Liver (tissue), 3 donors: Measurements from ENCODE around the gene CACNA1F.

Experiments used
- ATF3 ChIP-seq: IDR thresholded peaks from 2 replicates; pipeline ENCODE4 v1.6.1; 2016; ENCODE audit warnings: antibody characterized with exemption
- EGR1 ChIP-seq, 2 donors: IDR thresholded peaks; 2 replicates each; pipeline ENCODE4 v1.6.1; 2016 to 2018; ENCODE audit warnings: antibody characterized with exemption in 2 of 2, low read depth in 2 of 2
- FOXA1 ChIP-seq: IDR thresholded peaks from 2 replicates; pipeline ENCODE4 v1.6.1; 2016; ENCODE audit warnings: antibody characterized with exemption
- GABPA ChIP-seq, 2 donors: IDR thresholded peaks in 1 of 2; conservative IDR thresholded peaks in 1 of 2; 2 replicates each; pipeline ENCODE4 v1.6.1; 2016; ENCODE audit warnings: antibody characterized with exemption in 2 of 2, mild to moderate bottlenecking in 1 of 2, moderate library complexity in 1 of 2
- JUND ChIP-seq, 2 donors: IDR thresholded peaks; 2 replicates each; pipeline ENCODE4 v1.6.1; 2016; ENCODE audit warnings: antibody characterized with exemption in 2 of 2
- RAD21 ChIP-seq, 2 donors: IDR thresholded peaks; 2 replicates each; pipeline ENCODE4 v1.6.1; 2016; ENCODE audit warnings: antibody characterized with exemption in 2 of 2, mild to moderate bottlenecking in 2 of 2
- REST ChIP-seq: IDR thresholded peaks from 2 replicates; pipeline ENCODE4 v1.6.1; 2016; ENCODE audit warnings: antibody characterized with exemption, mild to moderate bottlenecking
- RXRA ChIP-seq, 2 donors: IDR thresholded peaks; 2 replicates each; pipeline ENCODE4 v1.6.1; 2017 to 2018; ENCODE audit warnings: antibody characterized with exemption in 2 of 2, mild to moderate bottlenecking in 1 of 2
- TAF1 ChIP-seq: conservative IDR thresholded peaks from 2 replicates; pipeline ENCODE4 v1.6.1; 2016; ENCODE audit warnings: antibody characterized with exemption, mild to moderate bottlenecking
- YY1 ChIP-seq: IDR thresholded peaks from 2 replicates; pipeline ENCODE4 v1.6.1; 2016; ENCODE audit warnings: antibody characterized with exemption, mild to moderate bottlenecking
- TF ChIP-seq, protein P1 (sequence below): fragments of 150-350 bp; IDR thresholded peaks from 2 replicates; pipeline ENCODE4 v1.5.1; 2017; ENCODE audit warnings: improper control_type of control experiment, low read depth, low read length; ENCODE audit not compliant: missing input control
- TF ChIP-seq, protein P2 (sequence below): IDR thresholded peaks from 2 replicates; pipeline ENCODE4 v1.6.1; 2016; ENCODE audit warnings: antibody characterized with exemption
- TF ChIP-seq, protein P3 (sequence below): IDR thresholded peaks from 2 replicates; pipeline ENCODE4 v1.6.1; 2016; ENCODE audit warnings: antibody characterized with exemption
- donor health status: healthy.
- donor health status: healthy.

- TF ChIP-seq, protein P1, sequence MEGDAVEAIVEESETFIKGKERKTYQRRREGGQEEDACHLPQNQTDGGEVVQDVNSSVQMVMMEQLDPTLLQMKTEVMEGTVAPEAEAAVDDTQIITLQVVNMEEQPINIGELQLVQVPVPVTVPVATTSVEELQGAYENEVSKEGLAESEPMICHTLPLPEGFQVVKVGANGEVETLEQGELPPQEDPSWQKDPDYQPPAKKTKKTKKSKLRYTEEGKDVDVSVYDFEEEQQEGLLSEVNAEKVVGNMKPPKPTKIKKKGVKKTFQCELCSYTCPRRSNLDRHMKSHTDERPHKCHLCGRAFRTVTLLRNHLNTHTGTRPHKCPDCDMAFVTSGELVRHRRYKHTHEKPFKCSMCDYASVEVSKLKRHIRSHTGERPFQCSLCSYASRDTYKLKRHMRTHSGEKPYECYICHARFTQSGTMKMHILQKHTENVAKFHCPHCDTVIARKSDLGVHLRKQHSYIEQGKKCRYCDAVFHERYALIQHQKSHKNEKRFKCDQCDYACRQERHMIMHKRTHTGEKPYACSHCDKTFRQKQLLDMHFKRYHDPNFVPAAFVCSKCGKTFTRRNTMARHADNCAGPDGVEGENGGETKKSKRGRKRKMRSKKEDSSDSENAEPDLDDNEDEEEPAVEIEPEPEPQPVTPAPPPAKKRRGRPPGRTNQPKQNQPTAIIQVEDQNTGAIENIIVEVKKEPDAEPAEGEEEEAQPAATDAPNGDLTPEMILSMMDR: no peak
- TF ChIP-seq RAD21 (IDR thresholded peaks at IDR 0.05) (no peak), JUND (IDR thresholded peaks at IDR 0.05) (no peak), YY1 (no peak), EGR1 (IDR thresholded peaks at IDR 0.05; ENCODE audit: low read depth in 2 of 2) (no peak), GABPA (IDR thresholded peaks at IDR 0.05 in 1 of 2, conservative IDR thresholded peaks at IDR 0.05 in 1 of 2) (no peak), REST (no peak), TAF1 (no peak), FOXA1 (no peak), ATF3 (no peak), RXRA (IDR thresholded peaks at IDR 0.05) (no peak)
- TF ChIP-seq, protein P2, sequence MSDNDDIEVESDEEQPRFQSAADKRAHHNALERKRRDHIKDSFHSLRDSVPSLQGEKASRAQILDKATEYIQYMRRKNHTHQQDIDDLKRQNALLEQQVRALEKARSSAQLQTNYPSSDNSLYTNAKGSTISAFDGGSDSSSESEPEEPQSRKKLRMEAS: no peak
- TF ChIP-seq, protein P3, sequence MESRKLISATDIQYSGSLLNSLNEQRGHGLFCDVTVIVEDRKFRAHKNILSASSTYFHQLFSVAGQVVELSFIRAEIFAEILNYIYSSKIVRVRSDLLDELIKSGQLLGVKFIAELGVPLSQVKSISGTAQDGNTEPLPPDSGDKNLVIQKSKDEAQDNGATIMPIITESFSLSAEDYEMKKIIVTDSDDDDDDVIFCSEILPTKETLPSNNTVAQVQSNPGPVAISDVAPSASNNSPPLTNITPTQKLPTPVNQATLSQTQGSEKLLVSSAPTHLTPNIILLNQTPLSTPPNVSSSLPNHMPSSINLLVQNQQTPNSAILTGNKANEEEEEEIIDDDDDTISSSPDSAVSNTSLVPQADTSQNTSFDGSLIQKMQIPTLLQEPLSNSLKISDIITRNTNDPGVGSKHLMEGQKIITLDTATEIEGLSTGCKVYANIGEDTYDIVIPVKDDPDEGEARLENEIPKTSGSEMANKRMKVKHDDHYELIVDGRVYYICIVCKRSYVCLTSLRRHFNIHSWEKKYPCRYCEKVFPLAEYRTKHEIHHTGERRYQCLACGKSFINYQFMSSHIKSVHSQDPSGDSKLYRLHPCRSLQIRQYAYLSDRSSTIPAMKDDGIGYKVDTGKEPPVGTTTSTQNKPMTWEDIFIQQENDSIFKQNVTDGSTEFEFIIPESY: no peak
Measured at GRCh38 chrX:49263631-49264030, 30.5 kb upstream of the CACNA1F start.
